ENCODE data around the gene C16orf54. TPM values are rescaled to one million over a fixed set of nuclear protein-coding genes. Genes with fewer than 3 reads are reported as not detected.

The C16orf54 gene
- total and polyA plus RNA-seq, 2 experiments from 2014 or later = 3.2 TPM; not detected in 1

GRCh38 chr16:29784157-29784556, 38.4 kb upstream of the C16orf54 start:
- Mint-ChIP-seq H3K9me3 (0 out of 3 replicates have a peak, but pooled peaks cover 5% of the 10 kb centered on the region), H3K4me1 (peaks cover 21% of the 10 kb centered on the region), H3K27ac (no peak overlapping the region), H3K36me3 (ENCODE audit: low read depth) (no peaks in the 10 kb centered on the region), H3K4me3 (no peak overlapping the region), H3K27me3 (ENCODE audit: insufficient read depth, low read depth, poor library complexity) (peaks cover 15% of the 10 kb centered on the region)
- DNase-seq (ENCODE audit: low spot score) = no peak
- H3K4me2 ChIP-seq = no peak overlapping the region
- H3F3A ChIP-seq (replicated peaks; ENCODE audit: low read depth) = peaks cover 9% of the 10 kb centered on the region; the same call in 1 of the 2 replicates
- no peaks in the 10 kb centered on the region for H3K36me3 ChIP-seq (ENCODE audit: insufficient read depth)
- TF ChIP-seq NANOG (IDR thresholded peaks at IDR 0.05; ENCODE audit: borderline replicate concordance) = no peak
- no peak for TF ChIP-seq CTCF (conservative IDR thresholded peaks at IDR 0.05; ENCODE audit: low read depth in 2 of 2)
- TF ChIP-seq EZH2phosphoT487 (IDR thresholded peaks at IDR 0.05; ENCODE audit: unreplicated experiment) = no peak
- no peak for TF ChIP-seq ETS1 (IDR thresholded peaks at IDR 0.05)
- no peak for TF ChIP-seq JUNB (IDR thresholded peaks at IDR 0.05; ENCODE audit: unreplicated experiment)
- no peak for TF ChIP-seq CREB1 (CRISPR knock-in tag; IDR thresholded peaks at IDR 0.05; ENCODE audit: low read depth)
- TF ChIP-seq STAT1 (IDR thresholded peaks at IDR 0.05; ENCODE audit: unreplicated experiment) = no peak
- TF ChIP-seq ZNF114 (CRISPR knock-in tag; IDR thresholded peaks at IDR 0.05) = no peak
- no peak for TF ChIP-seq EZH2 (IDR thresholded peaks at IDR 0.05; ENCODE audit: low read depth, unreplicated experiment)
- no peak for TF ChIP-seq POLR2AphosphoS5 (IDR thresholded peaks at IDR 0.05; ENCODE audit: low read depth)
- TF ChIP-seq ZNF462 (CRISPR knock-in tag; IDR thresholded peaks at IDR 0.05) = no peak
- no peak for TF ChIP-seq REST (IDR thresholded peaks at IDR 0.05; ENCODE audit: unreplicated experiment)
- H4K20me1 ChIP-seq (replicated peaks; ENCODE audit: insufficient read depth) = no peaks in the 10 kb centered on the region
- no peaks in the 10 kb centered on the region for H3K4me1 ChIP-seq (ENCODE audit: insufficient read depth)
- H3K27me3 ChIP-seq (ENCODE audit: insufficient read depth) = peaks cover 9% of the 10 kb centered on the region; the same call in 1 of the 2 replicates
- no peak overlapping the region for H3K27ac ChIP-seq (ENCODE audit: low read depth)
- no peak for ATAC-seq
- H2AFZ ChIP-seq = no peak overlapping the region
- no peaks in the 10 kb centered on the region for H3K9me2 ChIP-seq (ENCODE audit: insufficient read depth)
- no peaks in the 10 kb centered on the region for H3K79me2 ChIP-seq (replicated peaks; ENCODE audit: insufficient read depth)
- H3K4me3 ChIP-seq = no peak overlapping the region

Data from GM23338 (cell line).